Heart right ventricle (tissue), 16 donors: ENCODE measurements around the gene RBBP8NL. TPM values are rescaled to one million over a fixed set of nuclear protein-coding genes. Genes with fewer than 3 reads are reported as not detected.

Experiments
- ATAC-seq, 8 donors: fragments of 200-7000 bp; cut with Tn5 transposase; one replicate each; pipeline ENCODE4 v1.9.1; 2020; ENCODE audit warnings: mild to moderate bottlenecking in 8 of 8, moderate library complexity in 8 of 8, moderate number of reproducible peaks in 1 of 8
- DNase-seq, 2 donors: peaks; one replicate each; pipeline ENCODE4 v3.0.0-alpha.2; 2020
- H3K27ac ChIP-seq, 10 donors: fragments of 200-600 bp; sonication (generic) in 2 of 10; one replicate each; pipeline versions ENCODE4 v1.5.0 to v1.8.0; 2020 to 2022; ENCODE audit warnings: mild to moderate bottlenecking in 3 of 10
- H3K27me3 ChIP-seq, 7 donors: fragments of 200-600 bp; one replicate each; pipeline ENCODE4 v1.8.0; 2021 to 2022; ENCODE audit warnings: mild to moderate bottlenecking in 2 of 7
- H3K36me3 ChIP-seq, 9 donors: fragments of 200-600 bp; sonication (generic) in 1 of 9; one replicate each; pipeline versions ENCODE4 v1.5.0 to v1.8.0; 2020 to 2022; ENCODE audit warnings: mild to moderate bottlenecking in 2 of 9
- H3K4me1 ChIP-seq, 9 donors: fragments of 200-600 bp; sonication (generic) in 1 of 9; one replicate each; pipeline versions ENCODE4 v1.5.0 to v1.8.0; 2020 to 2022; ENCODE audit warnings: mild to moderate bottlenecking in 4 of 9
- H3K4me3 ChIP-seq, 10 donors: fragments of 200-600 bp; sonication (generic) in 2 of 10; one replicate each; pipeline versions ENCODE4 v1.5.0 to v1.8.0; 2020 to 2022; ENCODE audit warnings: mild to moderate bottlenecking in 7 of 10, moderate library complexity in 2 of 10
- H3K9me3 ChIP-seq, 11 donors: fragments of 200-600 bp in 10 of 11; sonication (generic) in 2 of 11; one replicate each; pipeline versions ENCODE4 v1.5.0 to v1.8.0; 2013 to 2022; ENCODE audit warnings: mild to moderate bottlenecking in 2 of 11, control low read depth in 1 of 11, moderate library complexity in 1 of 11
- WGBS, 2 donors: extraction: QIAGEN DNeasy Blood & Tissue Kit; methylation state at CpG; one replicate each; pipeline ENCODE4 v1.1.7; 2013; ENCODE audit warnings: inconsistent platforms in 1 of 2; 5-methylcytosine and 5-hydroxymethylcytosine counted together
- intact Hi-C, 10 donors: fragments of 100-400 bp; cut with DNase I; formaldehyde crosslinking; loops; one replicate each; pipeline versions ENCODE4 v1.11.1 to v1.14.2; 2022
- polyA plus RNA-seq, 2 donors: library from polyadenylated mRNA; stranded (reverse); fragments of 200-250 nt; gene quantifications; one replicate each; pipeline ENCODE4 v1.2.3, GENCODE V29; 2013
- total RNA-seq, 10 donors: library from RNA; stranded (reverse); fragmentation: NEBNext Ultra II Directional in 3 of 10; extraction: Animal tissue kit (Norgen Biotek cat#: 25700) in 3 of 10; gene quantifications; one replicate each; pipeline versions ENCODE4 v1.2.1 to v1.2.4, GENCODE V29; 2021 to 2023
- TF ChIP-seq, protein P1 (sequence below), 9 donors: fragments of 200-600 bp; sonication (generic) in 2 of 9; IDR thresholded peaks; one replicate each; pipeline versions ENCODE4 v1.5.0 to v1.8.0; 2021 to 2022; ENCODE audit warnings: antibody characterized with exemption in 9 of 9, mild to moderate bottlenecking in 5 of 9, moderate library complexity in 1 of 9
- donor health status: Arrhythmogenic right ventricular cardiomyopathy.
- donor health status: ischemic (EF 13 %, LVEDD 7.1; RV severe dilation, severe dysfunction).
- donor health status: healthy with polysubstance abuse.
- donor health status: DM: no; HTN: yes; CAD: no.
- donor health status: DM: no; HTN: no; CAD: no.
- donor health status: ischemic (EF 25% LVEDD 6.9; RV normal size, moderate dysfunction).
- donor health status: ischemic (EF 25% LVEDD 5.7; RV mildly dilated, moderate dysfunction).
- donor health status: healthy.
- donor health status: DM: yes; HTN: yes; CAD: no.
- donor health status: Ischemic cardiomyopathy.
- donor health status: ischemic (EF 35%, LVEDD 5.7; RV mildly dilated, moderate dysfunction).
- donor health status: nonischemic (EF 11% LVEDD 7.7; RV severe dilation, severe dysfunction).
- donor health status: DM: yes; HTN: yes; CAD: no.
- donor health status: PGD.
- donor health status: ischemic (EF 29% LVEDD 5.4; RV normal size, mild dysfunction).
- donor health status: nonischemic (EF 23%, LVEDD 6.1; RV moderate dilation, normal function).

Gene RBBP8NL
- total and polyA plus RNA-seq, 12 donors, result not detected

- Histone ChIP-seq H3K27me3 (no peaks in the 10 kb centered on the region), H3K9me3 (no peaks in the 10 kb centered on the region), H3K4me3 (no peak overlapping the region), H3K4me1 (peaks cover 10 to 73% (median 52%) of the 10 kb centered on the region in 9 donors), H3K36me3 (peaks cover 0 to 5% (median 0%) of the 10 kb centered on the region in 9 donors), H3K27ac (peak overlapping the region; percentile 58 to 91 (median 82))
- DNase-seq (no peak), ATAC-seq (no peak)
- 85 to 95% methylated on average over 6 of the region's 6 CpGs for WGBS, 2 donors
- intact Hi-C loops, result loop anchor here in 6 of 10 donors (1.0 to 10.0 kb wide), 10 partner anchors 15 to 367 kb away; partner anchors contain the start of genes ADRM1 (in 6 of the 6), MTG2 (in 2 of the 6) and LAMA5 (in 1 of the 6)
- TF ChIP-seq, protein P1, sequence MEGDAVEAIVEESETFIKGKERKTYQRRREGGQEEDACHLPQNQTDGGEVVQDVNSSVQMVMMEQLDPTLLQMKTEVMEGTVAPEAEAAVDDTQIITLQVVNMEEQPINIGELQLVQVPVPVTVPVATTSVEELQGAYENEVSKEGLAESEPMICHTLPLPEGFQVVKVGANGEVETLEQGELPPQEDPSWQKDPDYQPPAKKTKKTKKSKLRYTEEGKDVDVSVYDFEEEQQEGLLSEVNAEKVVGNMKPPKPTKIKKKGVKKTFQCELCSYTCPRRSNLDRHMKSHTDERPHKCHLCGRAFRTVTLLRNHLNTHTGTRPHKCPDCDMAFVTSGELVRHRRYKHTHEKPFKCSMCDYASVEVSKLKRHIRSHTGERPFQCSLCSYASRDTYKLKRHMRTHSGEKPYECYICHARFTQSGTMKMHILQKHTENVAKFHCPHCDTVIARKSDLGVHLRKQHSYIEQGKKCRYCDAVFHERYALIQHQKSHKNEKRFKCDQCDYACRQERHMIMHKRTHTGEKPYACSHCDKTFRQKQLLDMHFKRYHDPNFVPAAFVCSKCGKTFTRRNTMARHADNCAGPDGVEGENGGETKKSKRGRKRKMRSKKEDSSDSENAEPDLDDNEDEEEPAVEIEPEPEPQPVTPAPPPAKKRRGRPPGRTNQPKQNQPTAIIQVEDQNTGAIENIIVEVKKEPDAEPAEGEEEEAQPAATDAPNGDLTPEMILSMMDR (IDR thresholded peaks at IDR 0.05), result no peak
Observed at GRCh38 chr20:62381842-62382241, 45.5 kb downstream of the RBBP8NL start.

DNA sequence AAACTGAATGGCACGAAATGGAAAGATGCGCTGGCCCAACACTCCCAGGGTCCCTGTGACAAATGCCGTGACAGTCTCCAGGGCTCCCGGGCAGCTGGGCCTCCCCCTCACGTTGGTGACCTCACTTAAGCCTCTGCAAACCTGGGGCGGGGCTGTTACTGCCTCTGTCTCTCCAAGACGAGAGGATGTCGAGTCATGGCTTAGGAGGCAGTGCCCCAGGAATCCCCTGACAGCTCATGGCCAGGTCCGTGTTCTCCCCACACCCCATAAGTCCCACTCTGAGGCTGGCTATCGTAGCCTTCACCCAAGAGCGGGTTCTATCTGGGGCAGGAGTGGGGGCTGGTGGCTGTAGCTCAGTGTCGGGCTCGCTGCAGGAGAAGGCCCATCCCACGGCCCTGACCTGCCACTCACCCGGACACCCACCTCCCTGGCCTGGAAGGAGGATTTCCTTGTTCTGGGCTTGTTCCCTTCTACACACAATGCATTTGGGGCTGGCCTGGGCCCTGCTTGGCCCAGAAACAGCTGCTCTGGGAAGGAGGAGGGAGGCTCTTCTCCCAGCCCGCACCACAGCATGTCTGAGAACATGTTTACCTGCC, 46.0 kb downstream of the RBBP8NL start:
- H3K4me3 ChIP-seq, result peak overlapping the region in 2 of 10 donors; percentile 3 to 12
- peak overlapping the region; percentile 58 to 91 (median 82) for H3K27ac ChIP-seq
- TF ChIP-seq, protein P1 (IDR thresholded peaks at IDR 0.05), result no peak
- H3K4me1 ChIP-seq, result peaks cover 10 to 78% (median 58%) of the 10 kb centered on the region in 9 donors
- peaks cover 0 to 5% (median 0%) of the 10 kb centered on the region in 9 donors for H3K36me3 ChIP-seq
- WGBS, 2 donors, result 44 to 45% methylated on average over 16 of the region's 16 CpGs
- no peaks in the 10 kb centered on the region for H3K9me3 ChIP-seq
- ATAC-seq (peak; percentile 29 to 72 (median 48)), DNase-seq (peak in 1 of 2 donors; percentile 38)
- no peaks in the 10 kb centered on the region for H3K27me3 ChIP-seq
- intact Hi-C loops, result loop anchor here in 5 of 10 donors (2.0 to 10.0 kb wide), 7 partner anchors 14 to 366 kb away; partner anchors contain the start of genes ADRM1 (in 3 of the 5), MTG2 (in 2 of the 5) and LAMA5 (in 1 of the 5)

GRCh38 chr20:62378215-62378614, 49.1 kb downstream of the RBBP8NL start:
- TF ChIP-seq, protein P1 (IDR thresholded peaks at IDR 0.05), result no peak
- no peaks in the 10 kb centered on the region for H3K36me3 ChIP-seq
- H3K27ac ChIP-seq, result peak overlapping the region in 8 of 10 donors; percentile 18 to 84 (median 61)
- no peaks in the 10 kb centered on the region for H3K27me3 ChIP-seq
- no peaks in the 10 kb centered on the region for H3K9me3 ChIP-seq
- WGBS, 2 donors, result 48 to 76% methylated on average over 22 of the region's 22 CpGs
- intact Hi-C loops, result loop anchor here in 2 of 10 donors (5.0 to 10.0 kb wide), 3 partner anchors 76 to 1119 kb away; partner anchors contain the start of genes ADRM1 (in 1 of the 2) and EEF1A2 (in 1 of the 2)
- H3K4me3 ChIP-seq, result no peak overlapping the region
- H3K4me1 ChIP-seq, result peaks cover 10 to 83% (median 56%) of the 10 kb centered on the region in 9 donors
- ATAC-seq (no peak), DNase-seq (no peak)

- 50 to 55% methylated on average over 14 to 15 of the region's 15 CpGs for WGBS, 2 donors
- Histone ChIP-seq H3K4me1 (peaks cover 10 to 82% (median 56%) of the 10 kb centered on the region in 9 donors), H3K36me3 (no peaks in the 10 kb centered on the region), H3K9me3 (no peaks in the 10 kb centered on the region), H3K27ac (peak overlapping the region in 8 of 10 donors; percentile 18 to 84 (median 61)), H3K27me3 (no peaks in the 10 kb centered on the region), H3K4me3 (no peak overlapping the region)
- intact Hi-C loops, result loop anchor here in 3 of 10 donors (2.0 to 10.0 kb wide), 4 partner anchors 25 to 1120 kb away; partner anchors contain the start of genes ADRM1 (in 1 of the 3) and EEF1A2 (in 1 of the 3)
- ATAC-seq (peak; percentile 15 to 60 (median 42)), DNase-seq (peak in 1 of 2 donors; percentile 63)
- TF ChIP-seq, protein P1 (IDR thresholded peaks at IDR 0.05), result no peak
Observed at GRCh38 chr20:62377615-62378178, 49.6 kb downstream of the RBBP8NL start.
